GM06990 (cell line): ENCODE data around the gene KRTAP17-1.
"Not testable (repeated sequence)": the region's sequence is repeated elsewhere in the genome, so short reads cannot be mapped to it uniquely, and the experiment has no call there.

Experiments used
- DNase-seq: peaks from one replicate; pipeline ENCODE4 v3.0.0-alpha.2; 2011; ENCODE audit not compliant: insufficient read length; ENCODE audit errors: extremely low read depth
- H3K27me3 ChIP-seq: replicated peaks from 2 replicates; pipeline ENCODE4 v1.6.0; 2011; ENCODE audit warnings: low read length; ENCODE audit not compliant: control insufficient read depth, insufficient read depth
- H3K36me3 ChIP-seq: 2 replicates; pipeline ENCODE4 v1.5.1; 2011; ENCODE audit warnings: low read length; ENCODE audit not compliant: control insufficient read depth, insufficient read depth
- H3K4me3 ChIP-seq: replicated peaks from 2 replicates; pipeline ENCODE4 v1.5.1; 2011; ENCODE audit warnings: low read depth, mild to moderate bottlenecking, control low read depth, low read length
- TF ChIP-seq, protein P1 (sequence below): IDR thresholded peaks from 2 replicates; pipeline ENCODE4 v1.5.1; 2011; ENCODE audit warnings: low read length, control low read depth, mild to moderate bottlenecking, inconsistent platforms; ENCODE audit not compliant: insufficient read depth, poor library complexity, severe bottlenecking

Gene KRTAP17-1

DNA sequence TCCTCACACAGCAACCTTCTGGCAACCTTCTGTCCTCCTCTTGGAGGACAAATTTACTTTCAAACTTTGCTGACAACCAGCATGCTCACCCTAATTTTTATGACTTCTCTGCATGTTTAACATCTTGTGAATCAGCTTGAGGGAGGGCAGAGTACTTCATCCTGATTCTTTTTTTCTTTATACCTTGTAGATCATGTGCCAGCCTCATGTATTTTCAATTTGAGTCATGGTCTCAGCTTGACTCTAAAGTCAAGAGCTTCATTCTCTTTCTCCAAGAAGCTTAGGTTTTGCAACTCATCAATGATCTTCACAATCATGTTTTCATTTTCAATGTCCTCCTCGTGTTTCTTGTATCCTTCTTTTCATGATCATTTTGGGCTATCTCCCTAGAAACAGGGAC is 43.7 kb downstream of the KRTAP17-1 start:
- Histone ChIP-seq H3K27me3 (no peaks in the 10 kb centered on the region; the same call in 1 of the 2 replicates), H3K4me3 (no peak overlapping the region), H3K36me3 (no peaks in the 10 kb centered on the region)
- DNase-seq = no peak
- TF ChIP-seq, protein P1, sequence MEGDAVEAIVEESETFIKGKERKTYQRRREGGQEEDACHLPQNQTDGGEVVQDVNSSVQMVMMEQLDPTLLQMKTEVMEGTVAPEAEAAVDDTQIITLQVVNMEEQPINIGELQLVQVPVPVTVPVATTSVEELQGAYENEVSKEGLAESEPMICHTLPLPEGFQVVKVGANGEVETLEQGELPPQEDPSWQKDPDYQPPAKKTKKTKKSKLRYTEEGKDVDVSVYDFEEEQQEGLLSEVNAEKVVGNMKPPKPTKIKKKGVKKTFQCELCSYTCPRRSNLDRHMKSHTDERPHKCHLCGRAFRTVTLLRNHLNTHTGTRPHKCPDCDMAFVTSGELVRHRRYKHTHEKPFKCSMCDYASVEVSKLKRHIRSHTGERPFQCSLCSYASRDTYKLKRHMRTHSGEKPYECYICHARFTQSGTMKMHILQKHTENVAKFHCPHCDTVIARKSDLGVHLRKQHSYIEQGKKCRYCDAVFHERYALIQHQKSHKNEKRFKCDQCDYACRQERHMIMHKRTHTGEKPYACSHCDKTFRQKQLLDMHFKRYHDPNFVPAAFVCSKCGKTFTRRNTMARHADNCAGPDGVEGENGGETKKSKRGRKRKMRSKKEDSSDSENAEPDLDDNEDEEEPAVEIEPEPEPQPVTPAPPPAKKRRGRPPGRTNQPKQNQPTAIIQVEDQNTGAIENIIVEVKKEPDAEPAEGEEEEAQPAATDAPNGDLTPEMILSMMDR = no peak

DNA sequence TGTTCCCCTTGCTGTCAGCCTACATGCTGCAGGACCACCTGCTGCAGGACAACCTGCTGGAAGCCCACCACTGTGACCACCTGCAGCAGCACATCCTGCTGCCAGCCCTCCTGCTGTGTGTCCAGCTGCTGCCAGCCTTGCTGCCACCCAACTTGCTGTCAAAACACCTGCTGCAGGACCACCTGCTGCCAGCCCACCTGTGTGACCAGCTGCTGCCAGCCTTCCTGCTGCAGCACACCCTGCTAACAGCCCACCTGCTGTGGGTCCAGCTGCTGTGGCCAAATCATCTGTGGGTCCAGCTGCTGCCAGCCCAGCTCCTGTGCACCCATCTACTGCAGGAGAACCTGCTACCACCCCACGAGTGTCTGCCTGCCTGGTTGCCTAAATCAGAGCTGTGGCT is 44.2 kb downstream of the KRTAP17-1 start:
- not testable (repeated sequence) for H3K27me3 ChIP-seq, H3K4me3 ChIP-seq, H3K36me3 ChIP-seq, DNase-seq

DNA sequence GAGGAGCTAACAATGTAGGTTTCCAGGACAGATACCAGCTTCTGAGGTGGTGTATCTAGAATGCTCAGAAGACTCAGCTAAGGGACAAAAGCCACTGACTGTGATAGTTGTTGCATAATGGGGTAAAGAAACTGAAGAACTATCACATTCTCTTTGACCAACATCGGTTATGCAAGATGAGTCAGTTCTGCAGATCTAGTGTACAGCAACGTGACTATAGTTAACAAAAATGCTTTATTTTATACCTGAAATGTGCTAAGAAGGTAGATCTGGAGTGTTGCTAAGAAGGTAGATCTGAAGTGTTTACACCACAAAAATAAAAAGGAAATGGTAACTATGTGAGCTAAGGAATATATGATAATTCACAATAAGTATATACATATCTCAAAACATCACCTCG is 47.8 kb downstream of the KRTAP17-1 start:
- TF ChIP-seq, protein P1 = no peak
- Histone ChIP-seq H3K27me3 (no peaks in the 10 kb centered on the region), H3K4me3 (no peak overlapping the region), H3K36me3 (no peaks in the 10 kb centered on the region)
- no peak for DNase-seq

DNA sequence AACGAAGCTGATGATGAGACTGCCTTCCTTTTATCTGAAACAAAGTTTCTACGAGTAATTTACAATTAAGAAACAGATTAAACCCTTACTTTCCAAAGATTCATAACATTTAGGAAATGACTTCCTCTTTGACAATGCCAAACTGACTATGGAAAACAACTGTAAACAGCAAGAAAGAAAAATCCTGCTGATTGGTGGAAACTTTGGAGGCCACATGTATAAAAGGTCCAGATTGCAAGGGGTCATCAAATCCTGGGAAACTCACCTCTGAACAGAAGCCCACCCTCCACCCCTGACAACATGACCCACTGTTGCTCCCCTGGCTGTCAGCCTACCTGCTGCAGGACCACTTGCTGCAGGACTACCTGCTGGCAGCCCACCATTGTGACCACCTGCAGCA is 50.4 kb downstream of the KRTAP17-1 start, which contains the start of gene KRTAP9-6:
Gene KRTAP9-6, plus strand, starts transcription at position 301 of the 400 bp plus-strand sequence. Its CDS starts 0 bp downstream, at position 301.
- Histone ChIP-seq H3K4me3 (no peak within 1 kb of the TSS), H3K36me3 (no peaks in the 10 kb centered on the region), H3K27me3 (no peaks in the 10 kb centered on the region)
- no peak for DNase-seq
- TF ChIP-seq, protein P1 = no peak
